HG03558 (cell line): ENCODE measurements around the gene FAM47C.
"Not testable (repeated sequence)": the region's sequence is repeated elsewhere in the genome, so short reads cannot be mapped to it uniquely, and the experiment has no call there.

ENCODE experiments used
- ATAC-seq: cut with Tn5 transposase; IDR thresholded peaks from one replicate; pipeline ENCODE4 v1.9.1; 2021; ENCODE audit warnings: moderate number of reproducible peaks; ENCODE audit not compliant: unreplicated experiment; ENCODE audit errors: extremely low read depth

The FAM47C gene

GRCh38 chrX:37008182-37008581 is at the start of gene FAM47C:
TSS of gene FAM47C (plus strand) at chrX:37008366. CDS start at chrX:37008411, 45 bp downstream.
- not testable (repeated sequence) for ATAC-seq

GRCh38 chrX:36961590-36961989 is 46.6 kb upstream of the FAM47C start:
- no peak for ATAC-seq

- ATAC-seq = no peak
Observed at GRCh38 chrX:36963069-36963808, 44.9 kb upstream of the FAM47C start.

- ATAC-seq = no peak
Observed at GRCh38 chrX:36963852-36964251, 44.3 kb upstream of the FAM47C start.

GRCh38 chrX:36973575-36973974 is 34.6 kb upstream of the FAM47C start:
- ATAC-seq = no peak

- ATAC-seq = no peak
Observed at GRCh38 chrX:36974911-36975310, 33.3 kb upstream of the FAM47C start.

GRCh38 chrX:36978886-36979285 is 29.3 kb upstream of the FAM47C start:
- ATAC-seq = no peak

- no peak for ATAC-seq
Observed at GRCh38 chrX:36983831-36984230, 24.3 kb upstream of the FAM47C start.

GRCh38 chrX:36985416-36986209 is 22.6 kb upstream of the FAM47C start:
- not testable (repeated sequence) for ATAC-seq

- ATAC-seq = no peak
Observed at GRCh38 chrX:36986231-36986630, 21.9 kb upstream of the FAM47C start.

- not testable (repeated sequence) for ATAC-seq
Observed at GRCh38 chrX:36987212-36987611, 21.0 kb upstream of the FAM47C start.

GRCh38 chrX:37000140-37000539 is 8.0 kb upstream of the FAM47C start:
- ATAC-seq = no peak

GRCh38 chrX:37010496-37010895 is 2.3 kb downstream of the FAM47C start:
- no peak for ATAC-seq

GRCh38 chrX:37034260-37034659 is 26.1 kb downstream of the FAM47C start:
- ATAC-seq = not testable (repeated sequence)

- not testable (repeated sequence) for ATAC-seq
Observed at GRCh38 chrX:37036674-37037220, 28.6 kb downstream of the FAM47C start.

- ATAC-seq = not testable (repeated sequence)
Observed at GRCh38 chrX:37038814-37039213, 30.6 kb downstream of the FAM47C start.

- ATAC-seq = not testable (repeated sequence)
Observed at GRCh38 chrX:37042956-37043885, 35.1 kb downstream of the FAM47C start.

GRCh38 chrX:37047776-37048175 is 39.6 kb downstream of the FAM47C start:
- ATAC-seq = no peak

GRCh38 chrX:37057572-37057971 is 49.4 kb downstream of the FAM47C start:
- ATAC-seq = not testable (repeated sequence)

- peak; percentile 56 for ATAC-seq
Observed at GRCh38 chrX:37060999-37061398, 52.8 kb downstream of the FAM47C start.
